ENCODE data around the gene MFSD6L.

The MFSD6L gene, protein sequence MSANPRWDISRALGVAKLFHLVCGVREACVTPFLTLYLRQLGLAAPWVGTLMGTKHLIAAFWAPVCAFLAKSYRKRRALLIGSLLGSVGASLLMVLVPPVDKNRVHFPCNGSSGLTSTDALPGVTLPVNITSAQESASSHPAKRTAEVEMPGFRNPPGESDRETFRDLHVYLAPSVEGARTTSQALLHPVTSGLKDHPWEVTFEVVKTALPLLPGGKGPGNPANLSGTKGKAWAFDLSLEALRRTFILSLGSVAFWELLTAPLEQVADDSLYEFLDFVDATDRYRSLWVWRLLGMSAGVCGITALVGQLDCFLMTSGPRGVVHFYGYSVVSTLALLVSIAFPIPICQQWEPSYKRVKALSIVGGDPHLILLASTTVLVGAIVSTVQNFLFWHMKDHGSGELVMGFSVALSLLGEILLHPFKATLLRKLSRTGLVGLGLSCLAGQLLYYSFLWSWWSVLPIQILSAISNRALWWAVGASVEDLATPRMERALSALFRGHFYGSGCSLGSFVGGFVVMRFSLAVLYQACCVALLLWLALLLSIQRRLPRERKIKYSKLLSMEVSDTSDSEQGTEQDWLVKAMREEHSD
- 0 reads per million in 3 experiments for total RNA-seq

DNA sequence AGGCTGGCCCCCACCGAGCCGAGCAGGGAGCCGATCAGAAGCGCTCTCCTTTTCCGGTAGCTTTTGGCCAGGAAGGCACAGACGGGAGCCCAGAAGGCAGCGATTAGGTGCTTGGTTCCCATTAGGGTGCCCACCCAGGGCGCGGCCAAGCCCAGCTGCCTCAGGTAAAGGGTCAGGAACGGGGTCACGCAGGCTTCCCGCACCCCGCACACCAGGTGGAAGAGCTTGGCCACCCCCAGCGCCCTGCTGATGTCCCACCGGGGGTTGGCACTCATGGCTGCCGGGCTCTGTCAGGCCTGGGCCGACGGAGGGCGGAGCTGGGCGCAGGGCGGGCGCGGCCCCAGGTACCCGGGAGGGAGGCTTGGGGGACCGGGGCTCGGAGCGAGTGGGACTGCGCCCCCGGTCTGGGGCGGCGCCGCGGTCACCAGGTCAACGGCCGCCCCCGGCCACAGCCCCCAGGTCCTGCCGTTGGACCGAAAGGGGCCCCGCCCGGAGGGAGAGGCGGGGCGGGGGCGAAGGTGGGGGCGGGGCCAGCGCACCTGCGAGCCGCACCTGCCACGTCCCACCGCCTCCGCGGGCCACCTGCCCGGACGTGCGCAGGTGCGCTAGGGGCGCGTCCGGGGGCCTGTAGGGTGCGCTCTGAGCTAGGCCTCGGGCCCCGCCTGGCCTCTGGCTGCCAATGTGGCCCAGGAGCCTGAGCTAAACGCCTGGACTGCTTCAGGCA, at the start of gene MFSD6L:
Gene MFSD6L, minus strand, starts transcription at position 520 of the 724 bp plus-strand sequence. Its CDS starts 245 bp downstream, at position 275.
- no peak for DNase-seq

DNA sequence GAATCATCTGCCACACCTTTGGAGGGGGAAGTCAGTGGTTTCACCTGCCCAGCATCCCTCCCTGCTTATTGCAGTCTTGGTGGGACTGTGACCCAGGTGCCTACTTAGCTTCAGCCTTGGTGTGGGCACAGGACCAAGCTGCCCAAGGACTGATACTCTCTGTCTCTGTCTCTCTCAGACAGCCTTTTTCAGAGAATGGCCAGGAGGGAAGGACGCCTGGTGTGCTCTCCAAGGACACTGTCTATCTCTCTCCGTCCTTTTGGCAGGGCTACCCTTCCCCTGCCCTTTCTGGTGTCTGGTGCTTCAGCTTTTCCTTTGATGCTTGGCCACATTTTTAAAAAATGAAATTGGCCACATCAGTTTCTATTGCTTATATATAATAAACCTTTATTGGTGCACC, 48.7 kb upstream of the MFSD6L start:
- DNase-seq = no peak

DNA sequence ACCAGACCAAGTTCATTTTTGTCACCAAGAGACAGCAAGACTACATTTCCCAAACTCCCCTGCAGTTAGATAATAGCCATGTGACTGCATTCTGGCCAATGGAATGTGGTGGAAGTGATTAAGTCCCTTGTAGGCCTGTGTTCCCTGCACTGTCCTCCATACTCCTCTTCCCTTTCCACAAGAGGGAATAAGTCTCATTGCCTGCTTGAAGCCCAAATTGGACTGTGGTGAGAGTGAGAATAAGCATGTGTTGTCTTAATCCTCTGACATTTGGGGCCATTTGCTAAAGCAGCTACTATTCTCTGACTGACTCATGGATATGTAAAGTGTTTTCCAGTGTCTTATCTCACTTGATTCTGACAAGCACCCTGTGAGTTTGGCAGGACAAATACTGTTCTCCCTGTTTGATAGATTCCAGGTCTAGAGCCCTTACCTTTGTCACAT, 47.6 kb upstream of the MFSD6L start:
- no peak for DNase-seq

DNA sequence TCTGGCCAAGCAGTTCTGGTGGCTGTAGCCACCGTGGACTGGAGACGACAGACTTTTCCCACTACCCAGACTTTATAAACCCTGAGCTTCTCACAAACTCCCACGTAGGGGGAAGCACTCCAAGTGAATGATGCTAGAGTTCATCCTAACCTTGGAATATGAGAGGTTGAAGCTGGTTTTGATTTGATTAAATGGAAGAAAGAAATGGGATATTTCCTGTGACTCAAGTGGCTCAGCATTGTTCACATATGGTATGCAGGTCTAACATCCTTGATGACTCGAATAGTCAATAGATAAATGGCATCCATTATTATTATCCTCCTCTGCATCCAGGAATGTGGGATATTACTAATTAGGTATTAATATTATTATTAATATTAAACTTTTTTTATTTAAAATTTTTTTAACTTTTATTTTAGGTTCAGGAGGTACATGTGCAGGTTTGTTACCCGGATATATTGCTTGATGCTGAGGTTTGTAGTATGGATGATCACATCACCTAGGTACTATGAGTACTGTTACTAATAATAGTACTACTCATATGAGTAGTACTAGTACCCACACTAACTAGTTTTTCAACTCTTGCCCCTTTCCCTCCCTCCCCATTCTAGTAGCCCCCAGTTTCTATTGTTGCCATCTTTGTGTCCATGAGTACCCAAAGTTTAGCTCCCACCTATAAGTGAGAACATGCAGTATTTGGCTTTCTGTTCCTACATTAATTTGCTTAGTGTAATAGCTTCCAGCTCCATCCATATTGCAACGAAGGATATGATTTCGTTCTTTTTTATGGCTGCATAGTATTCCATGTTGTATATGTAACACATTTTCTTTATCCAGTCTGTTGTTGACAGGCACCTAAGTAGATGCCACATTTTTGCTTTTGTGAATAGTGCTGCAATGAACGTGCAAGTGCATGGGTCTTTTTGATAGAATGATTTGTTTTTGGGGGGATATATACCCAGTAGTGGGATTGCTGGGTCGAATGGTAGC, 45.4 kb upstream of the MFSD6L start:
- DNase-seq = no peak

DNA sequence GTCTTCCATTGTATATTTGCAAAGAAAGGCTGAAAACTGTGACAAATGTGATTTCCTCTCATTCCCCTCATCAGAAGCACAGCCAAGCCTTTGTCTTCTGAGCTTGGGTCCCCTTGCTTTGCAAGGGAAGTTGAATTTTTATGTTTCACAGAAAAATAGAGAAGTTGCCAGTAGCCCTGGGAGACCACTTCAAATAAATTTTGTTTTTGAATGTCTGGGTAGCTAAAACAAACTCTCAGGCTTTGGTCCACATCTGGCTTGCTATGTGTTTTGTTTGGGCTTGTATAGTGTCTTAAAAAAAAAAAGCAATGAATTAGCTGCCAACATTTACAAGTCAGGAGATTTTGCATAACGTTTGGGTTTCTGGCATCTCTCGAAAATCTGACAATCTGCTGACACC, 44.2 kb upstream of the MFSD6L start:
- DNase-seq = no peak

DNA sequence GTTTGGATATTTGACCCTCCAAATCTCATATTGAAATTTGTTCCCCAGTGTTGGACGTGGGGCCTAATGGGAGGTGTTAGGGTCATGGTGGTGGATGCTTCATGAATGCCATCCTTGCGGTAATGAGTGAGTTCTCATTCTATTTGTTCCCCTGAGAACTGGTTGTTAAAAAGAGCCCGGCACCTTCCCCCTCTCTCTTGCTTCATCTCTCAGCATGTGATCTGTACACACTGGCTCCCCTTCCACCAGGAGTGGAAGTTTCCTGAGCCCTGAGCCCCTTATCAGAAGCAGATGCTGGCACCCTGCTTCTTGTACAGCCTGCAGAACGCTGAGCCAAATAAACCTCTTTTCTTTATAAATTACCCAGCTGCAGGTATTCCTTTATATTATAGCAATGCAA, 42.7 kb upstream of the MFSD6L start:
- no peak for DNase-seq

DNA sequence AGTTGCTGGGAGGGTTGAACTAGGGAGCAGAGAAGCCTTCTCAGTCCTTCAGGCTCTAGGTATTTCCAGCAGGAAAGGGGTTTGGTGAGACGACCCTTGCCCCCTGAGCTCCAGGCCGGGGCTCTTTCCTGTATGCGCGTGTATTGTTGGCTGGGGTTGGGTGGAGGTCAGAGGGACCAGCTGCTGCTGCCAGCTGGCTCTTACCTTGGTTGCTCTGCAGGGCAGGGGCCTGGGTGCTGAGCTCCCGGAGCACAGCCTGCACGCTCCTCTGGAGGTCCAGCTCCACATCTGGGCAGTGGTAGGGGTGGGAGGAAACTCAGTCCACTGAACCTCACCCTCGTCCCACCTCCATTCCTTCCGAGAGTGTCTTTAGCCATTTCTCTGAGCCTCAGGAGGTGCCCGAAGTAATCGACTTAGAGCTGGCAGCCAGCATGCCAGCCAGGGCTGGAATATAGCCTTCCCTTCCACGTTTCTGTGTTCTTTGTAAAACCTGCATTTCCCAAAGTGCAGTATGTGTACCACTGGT, 40.3 kb upstream of the MFSD6L start:
- DNase-seq = no peak

DNA sequence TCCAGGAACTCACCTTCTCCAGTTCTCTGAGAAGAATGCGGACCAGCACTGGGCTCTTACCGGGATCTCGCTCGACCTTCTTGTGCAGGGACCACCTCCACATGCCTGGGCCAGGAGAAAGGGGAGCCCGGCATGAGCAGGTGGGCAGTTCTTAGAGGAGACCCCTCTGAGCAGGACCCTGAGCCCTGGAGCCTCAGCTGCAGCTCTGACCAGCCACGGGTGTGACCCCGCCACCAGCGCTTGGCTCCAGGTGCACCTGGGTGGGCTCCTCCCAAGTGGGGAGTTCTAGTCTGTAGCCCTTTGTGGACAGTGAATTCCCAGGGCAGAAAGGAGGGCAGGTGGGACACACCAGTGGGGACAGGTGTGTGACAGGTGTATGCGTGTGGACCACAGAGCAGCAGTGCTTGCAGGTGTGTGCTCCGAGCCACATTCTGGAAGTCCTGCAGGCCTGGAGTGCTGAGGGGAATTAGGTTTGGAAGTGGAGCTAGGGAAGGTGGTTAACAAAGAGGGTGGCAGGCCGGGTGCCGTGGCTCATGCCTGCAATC, 39.5 kb upstream of the MFSD6L start:
- DNase-seq = no peak

DNA sequence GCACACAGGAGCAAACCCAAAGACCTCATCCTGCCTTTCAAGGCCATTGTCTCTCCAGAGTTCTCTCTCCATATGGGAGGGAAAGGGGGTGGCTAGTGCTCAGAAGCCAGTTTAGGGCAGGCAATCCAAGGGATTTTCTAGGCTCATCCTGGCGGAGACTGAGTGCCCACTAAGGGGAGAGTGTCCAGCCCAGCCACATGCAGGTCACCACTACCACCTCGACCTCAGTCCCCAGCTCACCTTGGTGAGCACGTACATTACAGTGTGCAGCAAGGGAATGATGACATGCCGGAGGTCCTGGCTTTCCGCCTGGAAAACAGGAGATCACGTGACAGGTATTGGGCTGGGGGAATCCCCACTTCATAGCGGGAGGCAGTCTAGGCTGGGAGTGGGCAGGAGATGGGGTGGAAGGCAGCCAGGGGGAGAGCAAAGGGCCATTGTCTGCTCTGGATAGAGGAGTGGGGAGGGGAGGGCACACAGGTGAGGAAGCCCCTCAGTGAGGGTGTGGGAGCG, 38.5 kb upstream of the MFSD6L start:
- no peak for DNase-seq

DNA sequence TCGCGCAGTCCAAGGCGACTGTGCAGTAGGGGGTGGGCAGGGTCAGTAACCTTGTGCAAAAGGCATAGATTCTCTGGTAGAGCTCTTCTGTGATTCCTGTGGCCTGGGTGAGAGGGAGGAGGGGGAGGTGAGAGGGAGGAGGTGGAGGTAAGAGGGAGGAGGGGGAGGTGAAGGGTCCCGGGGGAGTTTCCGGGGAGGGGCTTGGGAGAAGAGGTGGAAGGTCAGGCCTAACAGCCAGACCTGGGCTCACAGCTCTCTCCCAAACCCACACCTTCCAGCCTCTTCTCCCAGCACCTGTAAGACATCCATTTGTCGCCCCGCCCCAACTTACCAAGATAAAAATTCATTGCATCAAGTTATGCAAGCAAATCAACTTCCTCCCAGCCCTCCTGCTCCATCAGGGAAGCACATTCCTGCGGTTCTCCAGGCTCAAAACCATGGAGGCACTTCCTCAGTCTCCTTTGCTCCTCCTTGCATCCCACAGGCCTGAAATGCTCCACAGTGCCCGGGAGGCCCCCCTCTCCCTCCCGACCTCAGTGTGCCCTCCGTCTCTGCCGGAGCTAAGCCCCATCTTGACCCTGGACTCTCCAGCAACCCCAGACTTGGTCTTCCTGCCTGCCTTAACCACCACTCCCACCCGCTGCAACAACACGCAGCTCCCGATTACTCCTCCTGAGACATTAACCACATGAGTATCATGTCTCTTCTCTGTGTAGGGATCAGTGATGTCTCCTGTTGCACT, 37.8 kb upstream of the MFSD6L start:
- DNase-seq = no peak

DNA sequence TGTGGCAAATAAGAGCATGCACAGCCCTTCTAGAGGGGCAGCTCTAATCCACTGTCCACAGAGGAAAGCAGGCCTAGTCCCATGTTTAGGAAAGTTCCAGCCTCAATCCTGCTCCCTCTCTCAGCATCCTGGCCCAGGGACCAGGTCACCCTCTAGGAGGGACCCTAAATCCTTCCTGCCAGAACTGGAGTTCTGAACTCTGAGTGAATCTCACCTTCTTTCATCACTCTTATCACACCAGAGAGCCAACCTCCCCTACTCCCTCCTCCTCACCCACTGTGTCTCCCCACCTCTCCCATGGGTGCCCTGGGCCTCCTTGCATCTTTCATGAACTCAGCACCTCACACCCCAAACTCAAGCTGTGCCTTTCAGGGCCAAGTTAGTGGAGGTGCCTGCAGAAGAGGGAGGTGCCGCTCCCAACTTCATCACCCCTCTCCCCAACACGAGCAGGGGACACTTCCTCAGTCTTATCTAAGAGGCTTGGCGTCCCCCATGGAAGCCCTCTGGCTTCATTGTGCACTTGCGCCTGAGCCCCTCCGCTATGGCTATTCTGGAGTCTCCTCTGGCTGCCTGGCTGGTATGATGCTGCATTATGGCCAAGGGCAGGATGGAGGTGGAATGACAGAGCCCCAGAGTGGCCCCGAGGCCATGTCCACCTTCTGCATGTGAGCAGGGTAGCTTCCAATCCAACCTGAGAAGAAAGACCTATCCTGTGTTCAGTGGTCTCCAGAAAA, 36.6 kb upstream of the MFSD6L start:
- no peak for DNase-seq

DNA sequence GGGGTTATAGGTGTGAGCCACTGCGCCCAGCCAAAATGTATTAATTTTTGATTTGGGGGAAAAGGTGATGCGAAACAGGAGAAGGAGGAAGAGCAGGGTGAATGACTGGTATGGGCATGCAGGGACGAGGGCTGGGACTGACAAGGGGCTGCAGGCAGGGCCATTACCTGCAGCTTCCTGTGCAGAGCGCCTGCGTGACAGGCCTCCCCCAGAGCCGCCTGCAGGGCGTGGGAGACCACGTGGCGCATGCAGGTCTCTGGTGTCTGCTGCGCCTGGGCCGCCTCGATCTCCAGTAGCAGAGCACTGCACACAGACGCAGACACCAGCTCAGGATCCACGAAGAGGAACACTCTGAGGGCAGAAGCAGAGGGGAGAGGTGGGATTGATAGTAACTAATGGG, 35.9 kb upstream of the MFSD6L start:
- no peak for DNase-seq

DNA sequence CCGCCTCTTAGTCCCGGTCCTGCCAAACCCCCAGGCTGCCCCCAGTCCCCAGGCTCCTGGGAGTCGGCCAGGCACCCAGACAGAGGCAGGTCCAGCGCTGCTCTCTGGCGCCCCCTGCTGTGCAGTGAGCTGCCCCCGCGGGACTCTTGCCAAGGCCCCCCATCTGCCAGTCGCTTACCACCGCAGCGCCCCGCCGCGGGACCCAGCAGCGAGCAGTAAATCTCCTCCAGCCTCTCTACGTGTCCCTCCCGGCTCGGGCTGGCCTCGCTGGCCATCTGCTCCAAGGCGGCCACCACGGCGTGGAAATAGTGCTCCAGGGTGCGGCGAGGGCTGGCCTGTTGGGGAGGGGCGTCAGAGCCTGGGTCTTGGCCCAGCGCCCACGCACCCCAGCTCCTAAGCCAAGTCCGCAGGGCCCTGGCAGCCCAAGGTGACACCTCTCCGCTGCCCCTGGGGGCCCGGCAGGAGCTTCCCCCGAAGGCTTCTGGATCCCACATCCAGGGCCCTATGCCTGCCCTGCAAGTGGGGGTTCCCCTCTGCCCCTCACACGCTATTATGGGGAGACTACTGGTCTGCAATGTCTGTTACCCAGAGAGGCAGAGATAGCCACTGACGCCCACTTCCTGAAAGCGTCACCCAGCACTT, 33.7 kb upstream of the MFSD6L start:
- no peak for DNase-seq

DNA sequence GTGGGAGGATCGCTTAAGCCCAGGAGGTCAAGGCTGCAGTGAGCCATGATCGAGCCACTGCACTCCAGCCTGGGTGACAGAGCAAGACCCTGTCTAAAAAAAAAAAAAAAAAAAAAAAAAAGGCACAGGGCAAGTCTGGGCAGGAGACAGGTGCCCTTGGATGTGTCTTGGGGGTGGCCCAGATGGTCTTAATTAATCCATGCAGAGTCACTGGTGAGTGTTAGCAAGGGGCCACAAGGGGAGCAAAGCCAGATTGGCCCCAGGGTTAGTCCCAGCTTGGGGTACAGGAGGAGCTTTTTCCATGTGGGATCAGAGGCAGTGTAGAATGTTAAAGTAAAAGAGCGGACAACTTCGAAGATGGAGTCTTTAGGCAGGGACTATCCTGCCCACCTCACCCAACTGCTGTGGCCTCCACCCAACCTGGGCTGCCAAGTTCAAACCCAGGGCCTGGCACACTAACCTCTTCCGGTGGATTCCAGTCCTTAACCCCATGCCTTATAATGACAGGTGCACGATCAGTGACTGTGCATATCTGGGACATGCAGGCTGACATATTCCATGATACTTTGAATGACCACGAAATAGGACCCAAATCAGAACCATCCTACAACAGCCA, 32.2 kb upstream of the MFSD6L start:
- DNase-seq = no peak

DNA sequence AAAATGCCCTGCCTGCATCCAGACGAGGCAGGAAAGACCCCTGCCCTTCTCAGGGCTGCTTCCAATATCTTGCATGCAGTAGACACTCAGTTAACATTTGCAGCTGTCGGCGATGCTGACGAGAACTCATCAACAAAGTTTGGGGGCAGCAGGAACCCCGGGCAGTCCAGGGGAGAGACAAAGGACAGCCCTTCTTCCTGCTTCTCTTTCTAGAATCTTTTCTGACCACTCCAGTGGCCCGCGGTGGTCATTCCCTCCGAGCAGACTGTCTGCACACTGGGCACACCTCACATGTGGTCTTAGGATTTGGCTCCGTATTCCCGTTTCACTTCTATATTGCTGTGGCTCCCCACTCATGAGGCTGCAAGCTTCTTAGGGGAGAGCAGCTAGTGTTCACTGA, 31.0 kb upstream of the MFSD6L start:
- DNase-seq = no peak

DNA sequence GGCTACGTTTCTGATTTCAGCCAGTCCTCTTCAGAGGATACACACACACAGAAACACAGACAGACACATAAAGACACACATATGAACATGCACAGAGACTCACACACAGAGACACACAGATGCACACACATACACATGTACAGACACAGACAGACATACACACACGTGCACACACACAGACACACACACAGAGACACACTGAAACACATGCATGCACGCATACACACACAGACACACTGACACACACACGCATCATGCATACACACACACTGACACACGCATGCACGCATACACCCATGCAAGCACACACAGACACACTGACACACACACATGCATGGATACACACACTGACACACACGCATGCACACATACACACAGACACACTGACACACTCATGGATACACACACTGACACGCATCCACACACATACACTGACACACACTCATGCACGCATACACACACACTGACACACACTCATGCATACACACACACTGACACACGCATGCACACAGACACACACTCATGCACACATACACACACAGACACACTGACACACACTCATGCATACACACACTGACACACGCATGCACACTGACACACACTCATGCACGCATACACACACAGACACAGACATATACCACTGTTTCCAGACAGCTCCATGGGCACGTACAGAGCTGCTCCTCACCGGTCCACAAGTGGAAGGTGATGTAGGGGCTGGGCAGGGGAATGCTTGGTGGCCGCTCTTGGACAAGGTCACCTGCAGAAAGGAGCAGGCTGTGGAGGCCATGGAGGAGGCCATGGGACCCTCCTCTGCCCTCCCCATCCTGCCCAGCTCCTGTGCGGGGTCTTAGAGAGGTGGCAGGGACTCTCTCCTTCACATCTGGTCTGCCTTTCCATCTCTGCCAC, 30.1 kb upstream of the MFSD6L start:
- no peak for DNase-seq

DNA sequence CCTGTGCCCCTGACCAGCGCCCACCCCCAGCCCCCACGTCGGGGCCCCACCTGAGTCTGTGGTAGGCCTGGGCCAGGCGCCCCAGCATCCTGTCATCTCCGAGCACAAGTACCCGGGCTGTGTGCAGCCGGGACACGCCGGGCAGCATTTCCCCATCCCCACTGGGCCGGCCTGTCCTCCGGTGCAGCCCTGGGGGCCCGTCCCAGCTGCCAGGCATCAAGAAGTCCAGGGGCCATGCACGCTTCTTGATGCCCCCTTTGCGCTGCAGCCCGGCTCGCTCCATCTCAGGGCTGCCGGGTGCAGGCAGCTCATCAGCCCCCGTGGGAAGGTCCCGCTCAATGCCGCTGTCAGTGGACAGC, 29.3 kb upstream of the MFSD6L start:
- no peak for DNase-seq

DNA sequence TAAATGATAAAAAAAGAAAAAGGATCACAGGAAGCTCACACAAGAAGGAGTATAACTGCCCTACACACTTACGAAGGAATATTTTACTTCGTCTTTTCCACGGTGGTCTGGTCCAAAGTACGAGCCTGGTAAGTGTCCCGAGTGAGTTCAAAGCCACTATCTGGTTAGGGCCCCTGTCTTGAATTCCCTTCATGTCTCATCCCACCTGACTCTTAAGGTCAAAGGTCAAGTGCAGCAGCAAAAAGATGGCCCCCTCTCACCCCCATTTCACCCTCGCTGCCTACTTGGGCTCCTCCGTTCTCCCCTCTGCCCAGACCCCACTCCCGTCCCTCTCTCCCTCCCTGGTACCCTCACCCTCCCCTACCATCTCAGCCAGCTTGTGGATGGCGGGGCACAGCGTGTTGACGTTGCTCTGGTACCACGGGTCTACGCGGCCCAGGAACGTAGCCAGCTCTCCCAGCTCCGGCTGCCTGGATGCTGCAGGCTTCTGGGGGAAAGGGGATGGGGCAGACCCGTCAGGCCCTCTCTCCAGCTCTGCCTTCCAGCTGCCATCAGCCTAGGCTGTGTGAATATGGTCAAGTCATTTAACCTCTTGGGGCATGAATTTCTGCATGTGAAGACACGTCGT, 27.8 kb upstream of the MFSD6L start:
- no peak for DNase-seq

Data from central memory CD4-positive, alpha-beta T cell (primary cell).